Suppressor macrophage treated with lipopolysaccharide for 1 hour (primary cell): ENCODE results near the gene SLAMF8.

ENCODE experiments used
- DNase-seq, 3 donors: peaks; one replicate each; pipeline ENCODE4 v3.0.0-alpha.2; 2020 to 2022

The SLAMF8 gene

GRCh38 chr1:159826441-159827101 lies at the start of gene SLAMF8:
Gene SLAMF8, plus strand, starts transcription at chr1:159826873. Its CDS starts 26 bp downstream, at chr1:159826899.
- DNase-seq: peak; percentile 91 to 98 (median 95)

GRCh38 chr1:159778266-159778665 lies 48.4 kb upstream of the SLAMF8 start:
- DNase-seq: no peak

GRCh38 chr1:159779403-159779851 lies 47.2 kb upstream of the SLAMF8 start:
- no peak for DNase-seq

GRCh38 chr1:159780583-159781582 lies 45.8 kb upstream of the SLAMF8 start, which contains the start of gene DUSP23:
Gene DUSP23, plus strand, starts transcription at chr1:159780962. Its CDS starts 139 bp downstream, at chr1:159781101.
- peak; percentile 98 to 99 (median 99) for DNase-seq

GRCh38 chr1:159781992-159782391 lies 44.7 kb upstream of the SLAMF8 start:
- DNase-seq: no peak

- no peak for DNase-seq
Observed at GRCh38 chr1:159783724-159784123, 42.9 kb upstream of the SLAMF8 start.

- no peak for DNase-seq
Observed at GRCh38 chr1:159786465-159786864, 40.2 kb upstream of the SLAMF8 start.

- DNase-seq: no peak
Observed at GRCh38 chr1:159786966-159787365, 39.7 kb upstream of the SLAMF8 start.

GRCh38 chr1:159790237-159790917 lies 36.3 kb upstream of the SLAMF8 start:
- peak; percentile 51 to 61 (median 54) for DNase-seq

- DNase-seq: no peak
Observed at GRCh38 chr1:159791031-159791430, 35.6 kb upstream of the SLAMF8 start.

GRCh38 chr1:159791461-159791860 lies 35.2 kb upstream of the SLAMF8 start:
- DNase-seq: no peak

- DNase-seq: no peak
Observed at GRCh38 chr1:159795534-159795933, 31.1 kb upstream of the SLAMF8 start.

GRCh38 chr1:159798893-159799292 lies 27.8 kb upstream of the SLAMF8 start:
- peak; percentile 84 to 86 (median 85) for DNase-seq

- peak in 1 of 3 donors; percentile 32 for DNase-seq
Observed at GRCh38 chr1:159799446-159799985, 27.2 kb upstream of the SLAMF8 start.

GRCh38 chr1:159800177-159800930 lies 26.3 kb upstream of the SLAMF8 start:
- DNase-seq: peak in 2 of 3 donors; percentile 43 to 53

- DNase-seq: peak in 2 of 3 donors; percentile 35 to 41
Observed at GRCh38 chr1:159802111-159802510, 24.6 kb upstream of the SLAMF8 start, which contains the start of gene FCRL6. Gene FCRL6, plus strand, starts transcription at chr1:159802360. Its CDS starts 65 bp downstream, at chr1:159802425.

- DNase-seq: peak in 1 of 3 donors; percentile 29
Observed at GRCh38 chr1:159803956-159804689, 22.6 kb upstream of the SLAMF8 start.

- DNase-seq: no peak
Observed at GRCh38 chr1:159804924-159805323, 21.7 kb upstream of the SLAMF8 start.

- no peak for DNase-seq
Observed at GRCh38 chr1:159815926-159816325, 10.7 kb upstream of the SLAMF8 start.

GRCh38 chr1:159817276-159818041 lies 9.2 kb upstream of the SLAMF8 start:
- peak in 1 of 3 donors; percentile 39 for DNase-seq
